GM23338 (cell line): ENCODE results near the gene ADAMTSL4. TPM values are rescaled to one million over a fixed set of nuclear protein-coding genes. Genes with fewer than 3 reads are reported as not detected.

Experiments used
- ATAC-seq: fragments of 200-7000 bp; cut with Tn5 transposase; 3 replicates; pipeline ENCODE4 v1.9.1; 2020
- DNase-seq: peaks from one replicate; pipeline ENCODE4 v3.0.0-alpha.2; 2015; ENCODE audit warnings: low spot score
- H2AFZ ChIP-seq: fragments of 200-600 bp; sonication (generic); 2 replicates; pipeline ENCODE4 v1.8.0; 2016; ENCODE audit warnings: antibody characterized with exemption, mild to moderate bottlenecking, moderate library complexity
- H3F3A ChIP-seq: fragments of 200-600 bp; sonication (generic); replicated peaks from 2 replicates; pipeline ENCODE4 v1.8.0; 2017; ENCODE audit warnings: antibody characterized with exemption, mixed run types, low read depth
- H3K27ac ChIP-seq: fragments of 200-600 bp; sonication (generic); 2 replicates; pipeline ENCODE4 v1.6.1; 2016; ENCODE audit warnings: low read depth
- H3K27me3 ChIP-seq: fragments of 200-600 bp; sonication (generic); 2 replicates; pipeline ENCODE4 v1.8.0; 2016; ENCODE audit warnings: mild to moderate bottlenecking, mixed run types, moderate library complexity; ENCODE audit not compliant: insufficient read depth
- H3K36me3 ChIP-seq: fragments of 200-600 bp; sonication (generic); 2 replicates; pipeline ENCODE4 v1.8.0; 2016; ENCODE audit warnings: mild to moderate bottlenecking; ENCODE audit not compliant: insufficient read depth
- H3K4me1 ChIP-seq: fragments of 200-600 bp; sonication (generic); 2 replicates; pipeline ENCODE4 v1.8.0; 2016; ENCODE audit warnings: mild to moderate bottlenecking, moderate library complexity; ENCODE audit not compliant: insufficient read depth
- H3K4me2 ChIP-seq: fragments of 200-600 bp; sonication (generic); 2 replicates; pipeline ENCODE4 v1.7.1; 2017; ENCODE audit warnings: mixed run types
- H3K4me3 ChIP-seq: fragments of 200-600 bp; sonication (generic); 2 replicates; pipeline ENCODE4 v1.6.1; 2016; ENCODE audit warnings: mixed run types
- H3K79me2 ChIP-seq: fragments of 200-600 bp; sonication (generic); replicated peaks from 2 replicates; pipeline ENCODE4 v1.8.0; 2017; ENCODE audit warnings: mild to moderate bottlenecking; ENCODE audit not compliant: insufficient read depth
- H3K9me2 ChIP-seq: fragments of 200-600 bp; sonication (generic); 2 replicates; pipeline ENCODE4 v1.8.0; 2017; ENCODE audit not compliant: insufficient read depth
- H4K20me1 ChIP-seq: fragments of 200-600 bp; sonication (generic); replicated peaks from 2 replicates; pipeline ENCODE4 v1.8.0; 2017; ENCODE audit warnings: mild to moderate bottlenecking; ENCODE audit not compliant: insufficient read depth
- H3K27ac Mint-ChIP-seq: 2 replicates; pipeline ENCODE4 v1.8.0; 2020; ENCODE audit warnings: inconsistent platforms, mild to moderate bottlenecking, moderate library complexity, mixed read lengths
- H3K27me3 Mint-ChIP-seq: 3 replicates; pipeline ENCODE4 v1.8.0; 2022; ENCODE audit warnings: low read depth, mild to moderate bottlenecking, moderate library complexity, mixed read lengths, inconsistent platforms; ENCODE audit not compliant: insufficient read depth, poor library complexity
- H3K36me3 Mint-ChIP-seq: 3 replicates; pipeline ENCODE4 v1.8.0; 2021; ENCODE audit warnings: low read depth, mild to moderate bottlenecking, inconsistent platforms, moderate library complexity, mixed read lengths
- H3K4me1 Mint-ChIP-seq: 3 replicates; pipeline ENCODE4 v1.8.0; 2020; ENCODE audit warnings: mild to moderate bottlenecking, inconsistent platforms, mixed read lengths
- H3K4me3 Mint-ChIP-seq: 3 replicates; pipeline ENCODE4 v1.8.0; 2021; ENCODE audit warnings: moderate library complexity, mild to moderate bottlenecking, inconsistent platforms, mixed read lengths
- H3K9me3 Mint-ChIP-seq: 3 replicates; pipeline ENCODE4 v1.8.0; 2020; ENCODE audit warnings: moderate library complexity, mild to moderate bottlenecking, inconsistent platforms, mixed read lengths
- CREB1 ChIP-seq: fragments of 250-450 bp; sonication (Bioruptor Pico); IDR thresholded peaks from 2 replicates; pipeline ENCODE4 v1.5.0; 2020; ENCODE audit warnings: low read depth, mild to moderate bottlenecking, moderate library complexity
- ETS1 ChIP-seq: IDR thresholded peaks from 2 replicates; pipeline ENCODE4 v1.6.1; 2016; ENCODE audit warnings: antibody characterized with exemption
- EZH2 ChIP-seq: fragments of 200-600 bp; sonication (generic); IDR thresholded peaks from one replicate; pipeline ENCODE4 v1.8.0; 2017; ENCODE audit warnings: antibody characterized with exemption, mild to moderate bottlenecking, low read depth; ENCODE audit not compliant: unreplicated experiment
- EZH2phosphoT487 ChIP-seq: fragments of 200-600 bp; sonication (generic); IDR thresholded peaks from one replicate; pipeline ENCODE4 v1.8.1; 2018; ENCODE audit warnings: antibody characterized with exemption; ENCODE audit not compliant: unreplicated experiment
- JUNB ChIP-seq: IDR thresholded peaks from one replicate; pipeline ENCODE4 v1.6.1; 2016; ENCODE audit warnings: antibody characterized with exemption; ENCODE audit not compliant: unreplicated experiment
- NANOG ChIP-seq: IDR thresholded peaks from 2 replicates; pipeline ENCODE4 v1.6.1; 2016; ENCODE audit warnings: antibody characterized with exemption, borderline replicate concordance
- POLR2AphosphoS5 ChIP-seq: IDR thresholded peaks from 2 replicates; pipeline ENCODE4 v1.6.1; 2016; ENCODE audit warnings: antibody characterized with exemption, low read depth
- REST ChIP-seq: IDR thresholded peaks from one replicate; pipeline ENCODE4 v1.6.1; 2018; ENCODE audit warnings: antibody characterized with exemption; ENCODE audit not compliant: unreplicated experiment
- STAT1 ChIP-seq: IDR thresholded peaks from one replicate; pipeline ENCODE4 v1.6.1; 2016; ENCODE audit warnings: antibody characterized with exemption; ENCODE audit not compliant: unreplicated experiment
- ZNF114 ChIP-seq: fragments of 250-450 bp; sonication (Bioruptor Pico); IDR thresholded peaks from 2 replicates; pipeline ENCODE4 v1.5.0; 2020; ENCODE audit warnings: mild to moderate bottlenecking, moderate library complexity
- ZNF331 ChIP-seq: fragments of 250-450 bp; sonication (Bioruptor Pico); IDR thresholded peaks from 2 replicates; pipeline ENCODE4 v1.5.0; 2020; ENCODE audit warnings: low read depth, mild to moderate bottlenecking, moderate library complexity
- polyA plus RNA-seq: library from polyadenylated mRNA; unstranded; fragments of >200 nt; fragmentation: Nextera tagmentation; extraction: Ambion mirVana; gene quantifications from 2 replicates; pipeline ENCODE4 v1.2.1, GENCODE V29; 2016
- total RNA-seq: library from RNA; depleted of rRNA; stranded (reverse); fragments of >200 nt; shearing (Covaris generic); gene quantifications from 2 replicates; pipeline ENCODE4 v1.2.3, GENCODE V29; 2014
- TF ChIP-seq, protein P1 (sequence below): fragments of 250-450 bp; sonication (Bioruptor Pico); IDR thresholded peaks from 2 replicates; pipeline ENCODE4 v1.5.0; 2020; ENCODE audit warnings: mild to moderate bottlenecking, moderate library complexity
- TF ChIP-seq, protein P2 (sequence below), 2 experiments: fragments of 200-600 bp in 1 of 2; sonication (generic) in 1 of 2; conservative IDR thresholded peaks; 2 replicates each; pipeline versions ENCODE4 v1.5.1 to v1.6.1; 2016 to 2017; ENCODE audit warnings: antibody characterized with exemption in 2 of 2, low read depth in 2 of 2, mild to moderate bottlenecking in 2 of 2, moderate library complexity in 1 of 2

Gene ADAMTSL4
- total and polyA plus RNA-seq, 2 experiments from 2014 or later, result 5.3 to 5.8 TPM

DNA sequence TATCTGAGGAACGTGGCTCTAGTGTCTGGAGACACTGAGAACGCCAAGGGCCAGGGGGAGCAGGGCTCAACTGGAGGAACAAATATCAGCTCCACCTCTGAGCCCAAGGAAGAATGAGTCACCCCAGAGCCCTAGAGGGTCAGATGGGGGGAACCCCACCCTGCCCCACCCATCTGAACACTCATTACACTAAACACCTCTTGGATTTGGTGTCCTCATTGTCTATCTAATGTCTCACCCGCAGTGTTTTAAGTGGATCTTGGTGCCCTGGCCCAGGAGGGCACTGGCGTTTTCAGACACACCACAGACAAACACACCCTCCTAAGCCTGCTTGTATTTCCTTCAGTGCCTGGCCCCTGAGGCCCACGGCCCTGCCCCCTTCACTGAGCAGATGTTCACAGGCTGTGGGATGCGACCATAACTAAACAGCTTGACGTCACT is 35.8 kb upstream of the ADAMTSL4 start:
- Mint-ChIP-seq H3K36me3 (peaks cover 6% of the 10 kb centered on the region; the same call in 1 of the 3 replicates), H3K27ac (no peak overlapping the region)
- ATAC-seq, result no peak

More for the DNA sequence above, 35.8 kb upstream of the ADAMTSL4 start:
- H3K9me2 ChIP-seq, result no peaks in the 10 kb centered on the region
- peaks cover 7% of the 10 kb centered on the region; the same call in 1 of the 2 replicates for H3K4me1 ChIP-seq
- Mint-ChIP-seq H3K4me3 (no peak overlapping the region), H3K27me3 (peaks cover 27% of the 10 kb centered on the region), H3K4me1 (peaks cover 8% of the 10 kb centered on the region), H3K9me3 (no peaks in the 10 kb centered on the region; the same call in 2 of the 3 replicates)
- H3K27ac ChIP-seq, result no peak overlapping the region
- H2AFZ ChIP-seq, result no peak overlapping the region
- H4K20me1 ChIP-seq, result no peaks in the 10 kb centered on the region
- no peaks in the 10 kb centered on the region for H3K79me2 ChIP-seq
- no peak overlapping the region for H3K4me2 ChIP-seq
- H3F3A ChIP-seq, result 0 out of 2 replicates have a peak, but pooled peaks cover 17% of the 10 kb centered on the region
- no peak overlapping the region for H3K4me3 ChIP-seq
- no peaks in the 10 kb centered on the region for H3K27me3 ChIP-seq
- no peaks in the 10 kb centered on the region for H3K36me3 ChIP-seq
- TF ChIP-seq, protein P1, sequence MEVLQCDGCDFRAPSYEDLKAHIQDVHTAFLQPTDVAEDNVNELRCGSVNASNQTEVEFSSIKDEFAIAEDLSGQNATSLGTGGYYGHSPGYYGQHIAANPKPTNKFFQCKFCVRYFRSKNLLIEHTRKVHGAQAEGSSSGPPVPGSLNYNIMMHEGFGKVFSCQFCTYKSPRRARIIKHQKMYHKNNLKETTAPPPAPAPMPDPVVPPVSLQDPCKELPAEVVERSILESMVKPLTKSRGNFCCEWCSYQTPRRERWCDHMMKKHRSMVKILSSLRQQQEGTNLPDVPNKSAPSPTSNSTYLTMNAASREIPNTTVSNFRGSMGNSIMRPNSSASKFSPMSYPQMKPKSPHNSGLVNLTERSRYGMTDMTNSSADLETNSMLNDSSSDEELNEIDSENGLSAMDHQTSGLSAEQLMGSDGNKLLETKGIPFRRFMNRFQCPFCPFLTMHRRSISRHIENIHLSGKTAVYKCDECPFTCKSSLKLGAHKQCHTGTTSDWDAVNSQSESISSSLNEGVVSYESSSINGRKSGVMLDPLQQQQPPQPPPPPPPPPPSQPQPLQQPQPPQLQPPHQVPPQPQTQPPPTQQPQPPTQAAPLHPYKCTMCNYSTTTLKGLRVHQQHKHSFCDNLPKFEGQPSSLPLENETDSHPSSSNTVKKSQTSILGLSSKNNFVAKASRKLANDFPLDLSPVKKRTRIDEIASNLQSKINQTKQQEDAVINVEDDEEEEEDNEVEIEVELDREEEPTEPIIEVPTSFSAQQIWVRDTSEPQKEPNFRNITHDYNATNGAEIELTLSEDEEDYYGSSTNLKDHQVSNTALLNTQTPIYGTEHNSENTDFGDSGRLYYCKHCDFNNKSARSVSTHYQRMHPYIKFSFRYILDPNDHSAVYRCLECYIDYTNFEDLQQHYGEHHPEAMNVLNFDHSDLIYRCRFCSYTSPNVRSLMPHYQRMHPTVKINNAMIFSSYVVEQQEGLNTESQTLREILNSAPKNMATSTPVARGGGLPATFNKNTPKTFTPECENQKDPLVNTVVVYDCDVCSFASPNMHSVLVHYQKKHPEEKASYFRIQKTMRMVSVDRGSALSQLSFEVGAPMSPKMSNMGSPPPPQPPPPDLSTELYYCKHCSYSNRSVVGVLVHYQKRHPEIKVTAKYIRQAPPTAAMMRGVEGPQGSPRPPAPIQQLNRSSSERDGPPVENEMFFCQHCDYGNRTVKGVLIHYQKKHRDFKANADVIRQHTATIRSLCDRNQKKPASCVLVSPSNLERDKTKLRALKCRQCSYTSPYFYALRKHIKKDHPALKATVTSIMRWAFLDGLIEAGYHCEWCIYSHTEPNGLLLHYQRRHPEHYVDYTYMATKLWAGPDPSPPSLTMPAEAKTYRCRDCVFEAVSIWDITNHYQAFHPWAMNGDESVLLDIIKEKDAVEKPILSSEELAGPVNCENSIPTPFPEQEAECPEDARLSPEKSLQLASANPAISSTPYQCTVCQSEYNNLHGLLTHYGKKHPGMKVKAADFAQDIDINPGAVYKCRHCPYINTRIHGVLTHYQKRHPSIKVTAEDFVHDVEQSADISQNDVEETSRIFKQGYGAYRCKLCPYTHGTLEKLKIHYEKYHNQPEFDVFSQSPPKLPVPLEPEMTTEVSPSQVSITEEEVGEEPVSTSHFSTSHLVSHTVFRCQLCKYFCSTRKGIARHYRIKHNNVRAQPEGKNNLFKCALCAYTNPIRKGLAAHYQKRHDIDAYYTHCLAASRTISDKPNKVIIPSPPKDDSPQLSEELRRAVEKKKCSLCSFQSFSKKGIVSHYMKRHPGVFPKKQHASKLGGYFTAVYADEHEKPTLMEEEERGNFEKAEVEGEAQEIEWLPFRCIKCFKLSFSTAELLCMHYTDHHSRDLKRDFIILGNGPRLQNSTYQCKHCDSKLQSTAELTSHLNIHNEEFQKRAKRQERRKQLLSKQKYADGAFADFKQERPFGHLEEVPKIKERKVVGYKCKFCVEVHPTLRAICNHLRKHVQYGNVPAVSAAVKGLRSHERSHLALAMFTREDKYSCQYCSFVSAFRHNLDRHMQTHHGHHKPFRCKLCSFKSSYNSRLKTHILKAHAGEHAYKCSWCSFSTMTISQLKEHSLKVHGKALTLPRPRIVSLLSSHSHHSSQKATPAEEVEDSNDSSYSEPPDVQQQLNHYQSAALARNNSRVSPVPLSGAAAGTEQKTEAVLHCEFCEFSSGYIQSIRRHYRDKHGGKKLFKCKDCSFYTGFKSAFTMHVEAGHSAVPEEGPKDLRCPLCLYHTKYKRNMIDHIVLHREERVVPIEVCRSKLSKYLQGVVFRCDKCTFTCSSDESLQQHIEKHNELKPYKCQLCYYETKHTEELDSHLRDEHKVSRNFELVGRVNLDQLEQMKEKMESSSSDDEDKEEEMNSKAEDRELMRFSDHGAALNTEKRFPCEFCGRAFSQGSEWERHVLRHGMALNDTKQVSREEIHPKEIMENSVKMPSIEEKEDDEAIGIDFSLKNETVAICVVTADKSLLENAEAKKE, result no peak
- TF ChIP-seq REST (no peak), ZNF331 (CRISPR knock-in tag) (no peak), EZH2phosphoT487 (no peak), JUNB (no peak), STAT1 (no peak), NANOG (no peak), ETS1 (no peak), ZNF114 (CRISPR knock-in tag) (no peak), CREB1 (no peak), EZH2 (no peak), POLR2AphosphoS5 (no peak)
- TF ChIP-seq, protein P2, sequence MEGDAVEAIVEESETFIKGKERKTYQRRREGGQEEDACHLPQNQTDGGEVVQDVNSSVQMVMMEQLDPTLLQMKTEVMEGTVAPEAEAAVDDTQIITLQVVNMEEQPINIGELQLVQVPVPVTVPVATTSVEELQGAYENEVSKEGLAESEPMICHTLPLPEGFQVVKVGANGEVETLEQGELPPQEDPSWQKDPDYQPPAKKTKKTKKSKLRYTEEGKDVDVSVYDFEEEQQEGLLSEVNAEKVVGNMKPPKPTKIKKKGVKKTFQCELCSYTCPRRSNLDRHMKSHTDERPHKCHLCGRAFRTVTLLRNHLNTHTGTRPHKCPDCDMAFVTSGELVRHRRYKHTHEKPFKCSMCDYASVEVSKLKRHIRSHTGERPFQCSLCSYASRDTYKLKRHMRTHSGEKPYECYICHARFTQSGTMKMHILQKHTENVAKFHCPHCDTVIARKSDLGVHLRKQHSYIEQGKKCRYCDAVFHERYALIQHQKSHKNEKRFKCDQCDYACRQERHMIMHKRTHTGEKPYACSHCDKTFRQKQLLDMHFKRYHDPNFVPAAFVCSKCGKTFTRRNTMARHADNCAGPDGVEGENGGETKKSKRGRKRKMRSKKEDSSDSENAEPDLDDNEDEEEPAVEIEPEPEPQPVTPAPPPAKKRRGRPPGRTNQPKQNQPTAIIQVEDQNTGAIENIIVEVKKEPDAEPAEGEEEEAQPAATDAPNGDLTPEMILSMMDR (conservative IDR thresholded peaks at IDR 0.05; ENCODE audit: low read depth in 2 of 2), result no peak
- no peak for DNase-seq
